Endothelial cell (in vitro differentiated cells): ENCODE measurements around the gene SPINK4. TPM values are rescaled to one million over a fixed set of nuclear protein-coding genes. Genes with fewer than 3 reads are reported as not detected.

Experiments
- DNase-seq: peaks from one replicate; pipeline ENCODE4 v3.0.0; 2021; ENCODE audit warnings: low spot score
- H3K27ac Mint-ChIP-seq: one replicate; pipeline ENCODE4 v1.8.0; 2021; ENCODE audit warnings: mixed read lengths, inconsistent platforms; ENCODE audit not compliant: unreplicated experiment
- H3K27me3 Mint-ChIP-seq: one replicate; pipeline ENCODE4 v1.8.0; 2021; ENCODE audit warnings: mild to moderate bottlenecking, moderate library complexity, mixed read lengths, inconsistent platforms; ENCODE audit not compliant: unreplicated experiment
- H3K36me3 Mint-ChIP-seq: one replicate; pipeline ENCODE4 v1.8.0; 2021; ENCODE audit warnings: mild to moderate bottlenecking, low read depth, mixed read lengths, inconsistent platforms; ENCODE audit not compliant: unreplicated experiment
- H3K4me1 Mint-ChIP-seq: one replicate; pipeline ENCODE4 v1.8.0; 2021; ENCODE audit warnings: mild to moderate bottlenecking, mixed read lengths, inconsistent platforms; ENCODE audit not compliant: unreplicated experiment
- H3K4me3 Mint-ChIP-seq: one replicate; pipeline ENCODE4 v1.8.0; 2021; ENCODE audit warnings: mild to moderate bottlenecking, mixed read lengths, inconsistent platforms; ENCODE audit not compliant: unreplicated experiment
- H3K9me3 Mint-ChIP-seq: one replicate; pipeline ENCODE4 v1.8.0; 2021; ENCODE audit warnings: mixed read lengths, inconsistent platforms; ENCODE audit not compliant: unreplicated experiment
- CTCF ChIP-seq: fragments of 200-600 bp; sonication (generic); IDR thresholded peaks from one replicate; pipeline ENCODE4 v1.5.0; 2021; ENCODE audit warnings: antibody characterized with exemption; ENCODE audit not compliant: unreplicated experiment
- total RNA-seq: library from RNA; stranded (reverse); fragmentation: NEBNext Ultra II Directional; extraction: Animal tissue kit (Norgen Biotek cat#: 25700); gene quantifications from one replicate; pipeline ENCODE4 v1.2.1, GENCODE V29; 2021; ENCODE audit not compliant: unreplicated experiment

Gene SPINK4
- total RNA-seq, 1 donor from 2014 or later = not detected

GRCh38 chr9:33255471-33255870 lies 15.5 kb downstream of the SPINK4 start:
- no peak for TF ChIP-seq CTCF
- peaks cover 30% of the 10 kb centered on the region for H3K36me3 Mint-ChIP-seq

DNA sequence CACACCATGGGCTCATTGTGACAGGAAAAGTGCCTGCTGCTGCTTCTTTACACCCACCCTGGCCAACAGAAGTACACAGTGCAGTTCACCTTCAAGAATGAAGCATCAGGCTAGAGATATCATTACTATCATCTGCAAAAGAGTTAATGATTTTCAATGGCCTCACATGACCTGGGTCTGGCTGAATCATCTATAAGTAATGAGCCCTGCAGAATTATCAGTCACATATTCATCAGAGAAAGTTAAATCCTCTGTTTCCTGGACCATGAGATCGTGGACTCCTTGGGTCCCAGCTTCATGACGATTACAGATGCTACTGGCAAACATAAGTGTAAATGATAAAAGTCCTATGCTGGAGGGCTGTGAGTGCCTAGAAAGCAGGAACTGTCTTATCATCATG lies 16.3 kb downstream of the SPINK4 start:
- Mint-ChIP-seq H3K4me1 (peaks cover 2% of the 10 kb centered on the region), H3K9me3 (no peaks in the 10 kb centered on the region), H3K27me3 (no peaks in the 10 kb centered on the region), H3K27ac (no peak overlapping the region), H3K4me3 (no peak overlapping the region), H3K36me3 (peaks cover 37% of the 10 kb centered on the region)
- TF ChIP-seq CTCF = no peak
- DNase-seq = no peak

More at GRCh38 chr9:33255471-33255870, 15.5 kb downstream of the SPINK4 start:
- Mint-ChIP-seq H3K4me3 (peak overlapping the region; percentile 13), H3K9me3 (no peaks in the 10 kb centered on the region), H3K27me3 (no peaks in the 10 kb centered on the region), H3K4me1 (peaks cover 2% of the 10 kb centered on the region), H3K27ac (no peak overlapping the region)
- no peak for DNase-seq

- Mint-ChIP-seq H3K27me3 (no peaks in the 10 kb centered on the region), H3K36me3 (peaks cover 37% of the 10 kb centered on the region), H3K9me3 (no peaks in the 10 kb centered on the region), H3K4me3 (no peak overlapping the region), H3K27ac (no peak overlapping the region), H3K4me1 (peaks cover 2% of the 10 kb centered on the region)
- no peak for TF ChIP-seq CTCF
- DNase-seq = no peak
Observed at GRCh38 chr9:33257276-33257675, 17.3 kb downstream of the SPINK4 start.

DNA sequence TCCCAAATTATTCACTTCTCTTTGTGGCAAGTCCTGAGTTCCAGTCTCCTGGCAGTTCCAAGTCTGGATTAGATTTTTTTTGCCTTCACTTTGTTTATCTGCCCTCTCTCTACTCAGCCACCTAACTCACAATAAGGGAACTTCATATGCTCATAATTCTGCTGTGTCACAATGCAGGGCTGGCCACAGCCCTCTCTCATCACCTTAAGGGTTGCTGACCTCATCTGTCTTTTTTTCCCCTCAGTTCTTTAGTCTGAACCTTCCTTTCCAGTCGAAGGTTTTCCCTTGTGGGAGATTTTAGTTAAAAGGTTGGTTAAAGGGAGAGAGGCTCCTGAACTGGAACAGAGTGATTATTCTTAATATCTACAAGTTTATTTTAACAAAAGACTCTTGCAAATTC lies 20.4 kb downstream of the SPINK4 start:
- H3K4me1 Mint-ChIP-seq = peaks cover 20% of the 10 kb centered on the region
- no peak overlapping the region for H3K4me3 Mint-ChIP-seq
- no peak overlapping the region for H3K27ac Mint-ChIP-seq
- H3K36me3 Mint-ChIP-seq = peaks cover 33% of the 10 kb centered on the region
- H3K27me3 Mint-ChIP-seq = peaks cover 9% of the 10 kb centered on the region
- TF ChIP-seq CTCF = no peak
- no peak for DNase-seq
- no peaks in the 10 kb centered on the region for H3K9me3 Mint-ChIP-seq

DNA sequence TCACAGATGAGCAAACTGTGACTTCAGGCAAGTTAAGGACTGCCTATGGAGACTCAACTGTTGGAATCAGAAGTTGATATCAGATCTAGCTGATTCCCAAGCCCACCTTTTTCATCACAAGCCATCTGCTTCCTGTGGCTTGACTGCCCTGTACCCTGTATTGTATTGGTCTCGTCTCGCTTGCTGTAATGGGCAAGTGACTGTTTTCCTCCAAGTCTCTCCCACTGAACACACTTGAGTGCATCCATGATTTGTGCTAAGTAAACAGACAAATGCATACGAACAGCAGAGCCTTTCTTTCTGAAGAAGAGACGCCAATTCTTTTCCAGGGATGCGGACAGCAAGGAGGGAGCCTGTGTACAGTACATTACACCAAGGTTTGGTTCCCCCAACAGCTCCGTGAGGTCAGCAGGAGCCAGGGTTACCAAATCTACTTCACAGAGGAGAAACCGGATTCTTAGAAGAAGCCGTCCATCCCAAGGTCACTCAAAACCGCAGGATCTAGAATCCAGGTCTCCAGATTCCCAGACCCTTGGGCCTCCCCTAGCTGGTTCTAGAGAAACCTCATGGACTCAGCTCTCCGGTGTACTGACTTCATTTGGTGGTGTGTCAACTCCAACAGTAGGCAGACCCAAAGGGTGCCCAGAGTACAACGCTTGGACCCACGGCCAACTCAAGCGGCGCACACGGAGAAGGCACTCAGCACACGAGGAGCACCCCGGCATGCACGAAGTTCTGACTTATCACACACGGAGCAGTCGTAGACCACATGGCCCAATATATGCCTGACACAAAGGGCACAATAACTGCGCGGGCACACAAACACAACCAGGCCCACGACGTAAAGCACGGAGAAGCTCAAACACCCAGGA lies 23.4 kb downstream of the SPINK4 start:
- DNase-seq = no peak
- no peaks in the 10 kb centered on the region for H3K9me3 Mint-ChIP-seq
- H3K36me3 Mint-ChIP-seq = peaks cover 44% of the 10 kb centered on the region
- peaks cover 34% of the 10 kb centered on the region for H3K4me1 Mint-ChIP-seq
- peaks cover 14% of the 10 kb centered on the region for H3K27me3 Mint-ChIP-seq
- H3K27ac Mint-ChIP-seq = peak overlapping the region; percentile 94
- peak overlapping the region; percentile 99 for H3K4me3 Mint-ChIP-seq
- no peak for TF ChIP-seq CTCF
